ENCODE measurements around the gene SLC35F3. TPM values are rescaled to one million over a fixed set of nuclear protein-coding genes. Genes with fewer than 3 reads are reported as not detected.

SLC35F3 gene
- total and polyA plus RNA-seq, 12 donors = 0.12 to 3.2 (median 0.46) TPM

GRCh38 chr1:234292548-234292947 lies 388.1 kb downstream of the SLC35F3 start:
- Histone ChIP-seq H3K9me3 (replicated peaks in 1 of 3) (no peaks in the 10 kb centered on the region), H3K4me3 (no peak overlapping the region), H3K27ac (no peak overlapping the region), H3K27me3 (no peaks in the 10 kb centered on the region), H3K36me3 (replicated peaks in 1 of 2) (no peaks in the 10 kb centered on the region), H3K4me1 (replicated peaks in 1 of 2) (no peaks in the 10 kb centered on the region)
- intact Hi-C loops (cut with DNase I) = no loop called here
- TF ChIP-seq POLR2A (IDR thresholded peaks at IDR 0.05) (no peak), CTCF (IDR thresholded peaks at IDR 0.05) (no peak)
- WGBS, 4 donors = 72 to 84% (median 77%) methylated on average over 2 of the region's 2 CpGs
- no peak for DNase-seq

- TF ChIP-seq POLR2A (IDR thresholded peaks at IDR 0.05) (no peak), CTCF (IDR thresholded peaks at IDR 0.05) (no peak)
- H3K36me3 ChIP-seq (replicated peaks in 1 of 2) = no peaks in the 10 kb centered on the region
- H3K4me3 ChIP-seq = no peak overlapping the region
- no peak for DNase-seq
- no peaks in the 10 kb centered on the region for H3K27me3 ChIP-seq
- no peaks in the 10 kb centered on the region for H3K9me3 ChIP-seq (replicated peaks in 1 of 3)
- intact Hi-C loops (cut with DNase I) = no loop called here
- 69 to 79% (median 76%) methylated on average over 14 of the region's 14 CpGs for WGBS, 4 donors
- H3K27ac ChIP-seq = no peak overlapping the region
- H3K4me1 ChIP-seq (replicated peaks in 1 of 2) = no peaks in the 10 kb centered on the region
Observed at GRCh38 chr1:234294109-234294817, 389.8 kb downstream of the SLC35F3 start.

GRCh38 chr1:234295068-234295467 lies 390.6 kb downstream of the SLC35F3 start:
- WGBS, 4 donors = 52 to 66% (median 59%) methylated on average over 4 to 5 of the region's 5 CpGs
- Histone ChIP-seq H3K27me3 (no peaks in the 10 kb centered on the region), H3K27ac (no peak overlapping the region), H3K9me3 (replicated peaks in 1 of 3) (no peaks in the 10 kb centered on the region), H3K36me3 (replicated peaks in 1 of 2) (no peaks in the 10 kb centered on the region), H3K4me1 (replicated peaks in 1 of 2) (no peaks in the 10 kb centered on the region), H3K4me3 (no peak overlapping the region)
- TF ChIP-seq POLR2A (IDR thresholded peaks at IDR 0.05) (no peak), CTCF (IDR thresholded peaks at IDR 0.05) (no peak)
- intact Hi-C loops (cut with DNase I) = no loop called here
- DNase-seq = no peak

- WGBS, 4 donors = 75 to 79% (median 77%) methylated on average over 2 of the region's 2 CpGs
- Histone ChIP-seq H3K27ac (no peak overlapping the region), H3K27me3 (no peaks in the 10 kb centered on the region), H3K4me1 (replicated peaks in 1 of 2) (no peaks in the 10 kb centered on the region), H3K4me3 (no peak overlapping the region), H3K9me3 (replicated peaks in 1 of 3) (no peaks in the 10 kb centered on the region), H3K36me3 (replicated peaks in 1 of 2) (no peaks in the 10 kb centered on the region)
- DNase-seq = no peak
- TF ChIP-seq CTCF (IDR thresholded peaks at IDR 0.05) = no peak
- intact Hi-C loops (cut with DNase I) = no loop called here
Observed at GRCh38 chr1:234295626-234296025, 391.1 kb downstream of the SLC35F3 start.

Data from adrenal gland (tissue), 12 donors.